ENCODE results near the gene TRIM47. TPM values are rescaled to one million over a fixed set of nuclear protein-coding genes. Genes with fewer than 3 reads are reported as not detected.

Gene TRIM47
- total RNA-seq, 1 experiment from 2014 or later = 86.7 TPM

GRCh38 chr17:75855310-75856061 lies 22.9 kb downstream of the TRIM47 start, which contains the start of gene WBP2:
TSS of gene WBP2 (minus strand) at chr17:75855335. CDS start at chr17:75855297, 38 bp downstream.
- H3K4me1 ChIP-seq (ENCODE audit: control insufficient read depth in 1 of 2, insufficient read depth in 2 of 2, low read length in 2 of 2) = peaks cover 23 to 40% of the 10 kb centered on the region in 2 experiments
- H3K27ac ChIP-seq (ENCODE audit: low read depth, low read length) = peak within 1 kb of the TSS; percentile 87
- peak within 1 kb of the TSS; percentile 75 to 86 for H3K4me3 ChIP-seq (replicated peaks in 1 of 2; ENCODE audit: low read depth in 1 of 2, low read length in 2 of 2)
- no peaks in the 10 kb centered on the region for H3K9me3 ChIP-seq (ENCODE audit: control insufficient read depth in 1 of 2, insufficient read depth in 1 of 2, low read depth in 1 of 2, low read length in 2 of 2)
- H3K4me2 ChIP-seq (ENCODE audit: low read length) = peak within 1 kb of the TSS; percentile 96
- peaks cover 5 to 6% of the 10 kb centered on the region in 2 experiments; a peak in 3 of 4 replicates for H3K36me3 ChIP-seq (ENCODE audit: control insufficient read depth in 1 of 2, insufficient read depth in 2 of 2, low read length in 2 of 2)
- ATAC-seq (peak; percentile 91), DNase-seq (ENCODE audit: low read depth, low spot score) (peak; percentile 100)
- peak within 1 kb of the TSS; percentile 86 for H3K9ac ChIP-seq (ENCODE audit: low read length)
- ChIA-PET POLR2A (interaction anchor here (0.6 to 6.8 kb wide), 21 partner anchors 9 to 640 kb away, joined by 3 to 83 read pairs (median 5); partner anchors contain the start of genes MRPL38, PRPSAP1, TRIM47 and TRIM65), CTCF (interaction anchor here (0.6 to 4.3 kb wide), 19 partner anchors 10 to 937 kb away, joined by 3 to 57 read pairs (median 5); partner anchors contain the start of genes ACOX1, CDK3, FBF1 and GALK1), RAD21 (ENCODE audit: low non-redundant PET in 1 of 2, low total read pairs in 2 of 2, uncharacterized antibody in 2 of 2, unreplicated experiment in 2 of 2) (interaction anchor here (0.6 to 2.0 kb wide), 10 partner anchors 14 to 255 kb away, joined by 3 to 7 read pairs (median 4); a partner anchor contains a TSS)
- intact Hi-C loops (cut with micrococcal nuclease) = loop anchor here (1.0 to 10.0 kb wide), 4 partner anchors 10 to 181 kb away; a partner anchor contains a TSS
- peak within 1 kb of the TSS; percentile 52 for H2AFZ ChIP-seq (ENCODE audit: low read depth, low read length, poor library complexity, severe bottlenecking)
- H3K27me3 ChIP-seq (ENCODE audit: insufficient read depth, low read length) = no peaks in the 10 kb centered on the region
- no peaks in the 10 kb centered on the region for H3K9me2 ChIP-seq (ENCODE audit: insufficient read depth)
- peaks cover 20% of the 10 kb centered on the region; the same call in 1 of the 2 replicates for H3K79me2 ChIP-seq (ENCODE audit: insufficient read depth, low read length)
- no TSS peak for BruUV-seq (replicated peaks)
- no peaks in the 10 kb centered on the region for H4K20me1 ChIP-seq (ENCODE audit: insufficient read depth)
- peak; percentile 71; the same call in 1 of the 2 replicates for TF ChIP-seq ZFX (IDR thresholded peaks at IDR 0.05)
- TF ChIP-seq YY1 (IDR thresholded peaks at IDR 0.05; ENCODE audit: extremely low read depth, insufficient replicate concordance, low read depth, low read length) = peak; percentile 73
- TF ChIP-seq SP1 (IDR thresholded peaks at IDR 0.05; ENCODE audit: low read depth) = peak; percentile 94
- TF ChIP-seq CBX3 (IDR thresholded peaks at IDR 0.05; ENCODE audit: low read depth) = no peak
- no peak for TF ChIP-seq ZNF274 (IDR thresholded peaks at IDR 0.05; ENCODE audit: low read depth, low read length)
- TF ChIP-seq CTCF (IDR thresholded peaks at IDR 0.05 in 2 of 3, conservative IDR thresholded peaks at IDR 0.05 in 1 of 3; ENCODE audit: borderline replicate concordance in 1 of 3, insufficient read depth in 1 of 3, low read depth in 2 of 3, low read length in 2 of 3) = peak in 2 of 3 experiments; percentile 54 to 62; a peak in 2 of 6 replicates
- peak; percentile 85 for TF ChIP-seq POLR2A (IDR thresholded peaks at IDR 0.05; ENCODE audit: borderline replicate concordance, extremely low read depth, insufficient read depth, insufficient read length)
- peak; percentile 4 for TF ChIP-seq TCF7L2 (IDR thresholded peaks at IDR 0.05; ENCODE audit: borderline replicate concordance, extremely low read depth, insufficient read depth, insufficient read length)
- no peak for TF ChIP-seq CEBPB (IDR thresholded peaks at IDR 0.05; ENCODE audit: low read depth)
- TF ChIP-seq SRF (IDR thresholded peaks at IDR 0.05; ENCODE audit: low read depth) = no peak; the same call in 1 of the 2 replicates
- TF ChIP-seq EGR1 (IDR thresholded peaks at IDR 0.05; ENCODE audit: low read depth) = peak; percentile 100
- TF ChIP-seq EZH2phosphoT487 (IDR thresholded peaks at IDR 0.05; ENCODE audit: borderline replicate concordance) = no peak
- TF ChIP-seq POLR2AphosphoS5 (IDR thresholded peaks at IDR 0.05; ENCODE audit: low read depth, low read length) = peak; percentile 97
- peak; percentile 81; the same call in 1 of the 2 replicates for TF ChIP-seq MAX (IDR thresholded peaks at IDR 0.05)
- peak; percentile 67 for TF ChIP-seq ZBTB33 (IDR thresholded peaks at IDR 0.05; ENCODE audit: extremely low read depth, insufficient replicate concordance, low read length)
- TF ChIP-seq SIN3A (IDR thresholded peaks at IDR 0.05; ENCODE audit: low read depth) = peak; percentile 91
- no peak; the same call in 1 of the 2 replicates for TF ChIP-seq ELF1 (IDR thresholded peaks at IDR 0.05; ENCODE audit: borderline replicate concordance, low read depth)

All from HCT116 (cell line).